Gastrocnemius medialis (tissue), 4 donors: Measurements from ENCODE around the gene TYK2.
"Not testable (repeated sequence)": the region's sequence is repeated elsewhere in the genome, so short reads cannot be mapped to it uniquely, and the experiment has no call there.

Source experiments
- POLR2A ChIP-seq, 2 donors: fragments of 450-650 bp; IDR thresholded peaks; one replicate each; pipeline ENCODE4 v1.6.1; 2017; ENCODE audit warnings: antibody characterized with exemption in 2 of 2, mild to moderate bottlenecking in 2 of 2, moderate library complexity in 2 of 2
- TF ChIP-seq, protein P1 (sequence below), 5 experiments: fragments of 450-650 bp in 3 of 5; fragments of 200-600 bp in 2 of 5; sonication (generic) in 2 of 5; IDR thresholded peaks in 4 of 5; conservative IDR thresholded peaks in 1 of 5; 1 replicate in 4 of 5; 2 replicates in 1 of 5; pipeline ENCODE4 v1.5.1; 2016 to 2019; ENCODE audit warnings: antibody characterized with exemption in 5 of 5, mild to moderate bottlenecking in 3 of 5, moderate library complexity in 3 of 5

DNA sequence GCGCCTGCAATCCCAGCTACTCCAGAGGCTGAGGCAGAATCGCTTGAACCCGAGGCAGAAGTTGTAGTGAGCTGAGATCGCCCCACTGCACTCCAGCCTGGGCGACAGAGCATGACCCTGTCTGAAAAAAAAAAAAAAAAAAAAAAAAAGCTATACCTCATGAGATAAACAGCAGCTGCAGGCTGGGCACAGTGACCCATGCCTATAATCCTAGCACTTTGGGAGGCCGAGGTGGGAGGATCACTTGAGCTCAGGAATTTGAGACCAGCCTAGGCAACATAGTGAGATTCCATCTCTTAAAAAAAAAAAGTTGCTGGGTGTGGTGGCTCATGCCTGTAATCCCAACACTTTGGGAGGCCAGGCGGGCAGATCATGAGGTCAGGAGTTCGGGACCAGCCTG is 19.0 kb upstream of the TYK2 start:
- TF ChIP-seq, protein P1, sequence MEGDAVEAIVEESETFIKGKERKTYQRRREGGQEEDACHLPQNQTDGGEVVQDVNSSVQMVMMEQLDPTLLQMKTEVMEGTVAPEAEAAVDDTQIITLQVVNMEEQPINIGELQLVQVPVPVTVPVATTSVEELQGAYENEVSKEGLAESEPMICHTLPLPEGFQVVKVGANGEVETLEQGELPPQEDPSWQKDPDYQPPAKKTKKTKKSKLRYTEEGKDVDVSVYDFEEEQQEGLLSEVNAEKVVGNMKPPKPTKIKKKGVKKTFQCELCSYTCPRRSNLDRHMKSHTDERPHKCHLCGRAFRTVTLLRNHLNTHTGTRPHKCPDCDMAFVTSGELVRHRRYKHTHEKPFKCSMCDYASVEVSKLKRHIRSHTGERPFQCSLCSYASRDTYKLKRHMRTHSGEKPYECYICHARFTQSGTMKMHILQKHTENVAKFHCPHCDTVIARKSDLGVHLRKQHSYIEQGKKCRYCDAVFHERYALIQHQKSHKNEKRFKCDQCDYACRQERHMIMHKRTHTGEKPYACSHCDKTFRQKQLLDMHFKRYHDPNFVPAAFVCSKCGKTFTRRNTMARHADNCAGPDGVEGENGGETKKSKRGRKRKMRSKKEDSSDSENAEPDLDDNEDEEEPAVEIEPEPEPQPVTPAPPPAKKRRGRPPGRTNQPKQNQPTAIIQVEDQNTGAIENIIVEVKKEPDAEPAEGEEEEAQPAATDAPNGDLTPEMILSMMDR (IDR thresholded peaks at IDR 0.05 in 4 of 5, conservative IDR thresholded peaks at IDR 0.05 in 1 of 5) = not testable (repeated sequence)
- not testable (repeated sequence) for TF ChIP-seq POLR2A (IDR thresholded peaks at IDR 0.05)
